Activated CD4-positive, alpha-beta T cell treated with anti-CD3 and anti-CD28 coated beads, Interleukin-2, amount 50 U/mL, for 1 hour (primary cell): ENCODE measurements around the gene KLF13.

Source experiments
- DNase-seq: peaks from one replicate; pipeline ENCODE4 v3.0.0-alpha.2; 2020

Gene KLF13

DNA sequence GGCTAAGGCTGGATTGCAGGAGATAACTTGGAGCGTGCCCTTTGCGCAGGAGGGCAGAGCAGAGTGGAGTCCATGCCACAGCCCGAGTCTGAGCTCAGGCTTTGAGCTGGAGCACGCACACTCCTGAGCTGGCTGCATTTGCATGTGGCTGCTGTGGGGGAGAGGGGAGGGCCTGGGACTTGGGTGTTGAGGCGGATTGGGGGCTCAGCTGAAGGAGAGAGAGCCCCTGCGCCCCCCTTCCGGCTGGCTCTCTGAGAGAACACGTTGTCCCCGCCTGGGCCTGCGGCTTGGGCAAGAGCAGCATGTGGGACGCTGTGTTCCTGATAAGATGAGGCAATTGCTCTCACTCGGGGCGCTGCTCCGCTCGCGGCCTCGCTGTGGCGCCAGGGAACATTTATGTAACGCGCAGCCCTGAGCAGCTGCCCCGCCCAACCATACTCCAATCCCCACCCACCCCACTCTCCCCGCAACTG lies 39.1 kb downstream of the KLF13 start:
- DNase-seq = peak; percentile 76

DNA sequence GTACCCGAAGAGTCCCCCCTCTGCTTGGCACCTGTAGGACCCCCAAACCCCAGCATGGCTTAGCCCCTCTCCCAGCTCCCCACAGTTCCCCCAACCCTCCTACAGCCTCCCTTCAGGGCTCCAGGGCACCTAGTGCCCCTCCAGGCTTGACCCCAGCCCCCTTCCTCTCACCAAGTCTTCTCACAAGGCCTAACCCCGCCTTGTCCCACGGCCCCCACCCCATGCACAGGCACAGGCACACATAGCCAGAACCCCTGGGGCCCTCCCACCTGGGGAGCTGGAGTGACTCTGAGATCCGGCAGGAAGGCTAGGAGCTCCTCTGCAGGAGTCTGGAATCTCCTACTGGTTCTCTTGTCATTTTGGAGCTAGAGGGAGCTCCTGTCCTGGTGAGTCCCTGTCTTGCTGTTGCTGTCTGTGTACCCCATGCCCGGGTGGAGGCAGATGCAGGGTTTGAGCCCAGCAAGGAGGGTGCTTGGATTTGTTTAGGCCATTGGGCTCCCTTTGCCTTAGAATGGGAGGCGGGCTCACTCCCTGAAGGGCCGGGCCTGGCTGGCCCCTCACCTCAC lies 39.6 kb downstream of the KLF13 start:
- DNase-seq = no peak

DNA sequence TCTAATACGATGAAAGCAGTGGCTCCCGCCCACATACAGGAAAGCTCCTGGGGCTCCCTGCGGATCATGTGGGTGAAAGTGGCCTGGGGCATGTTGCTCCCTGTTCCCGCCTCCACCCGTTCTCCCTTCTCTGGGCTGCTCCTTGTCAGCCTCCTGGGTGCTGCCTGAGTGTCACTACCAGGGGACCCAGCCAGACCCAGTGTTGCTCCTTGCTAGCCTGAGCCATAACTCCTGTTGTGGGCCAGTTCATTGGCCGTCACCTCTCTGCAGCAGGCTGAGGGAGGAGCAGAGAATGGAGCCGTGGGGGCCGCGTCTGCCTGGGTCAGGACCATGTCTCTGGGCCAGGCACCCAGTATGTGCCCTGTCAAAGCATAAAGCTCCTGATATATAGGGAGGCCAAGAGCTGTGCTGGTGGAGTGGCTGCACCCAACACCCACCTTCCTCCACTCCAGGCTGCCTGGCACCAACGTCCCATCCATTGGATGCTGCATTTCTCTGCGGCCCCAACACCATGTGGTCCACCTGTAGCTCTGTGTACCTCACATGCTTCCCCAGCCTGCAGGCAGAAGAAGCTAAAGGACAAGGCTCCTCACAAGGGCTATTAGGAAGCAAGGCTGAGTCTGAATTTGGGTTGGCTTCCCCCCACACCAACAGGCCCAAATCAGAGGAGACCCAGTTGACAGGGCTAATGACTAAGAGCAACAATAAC lies 40.5 kb downstream of the KLF13 start:
- DNase-seq = no peak

DNA sequence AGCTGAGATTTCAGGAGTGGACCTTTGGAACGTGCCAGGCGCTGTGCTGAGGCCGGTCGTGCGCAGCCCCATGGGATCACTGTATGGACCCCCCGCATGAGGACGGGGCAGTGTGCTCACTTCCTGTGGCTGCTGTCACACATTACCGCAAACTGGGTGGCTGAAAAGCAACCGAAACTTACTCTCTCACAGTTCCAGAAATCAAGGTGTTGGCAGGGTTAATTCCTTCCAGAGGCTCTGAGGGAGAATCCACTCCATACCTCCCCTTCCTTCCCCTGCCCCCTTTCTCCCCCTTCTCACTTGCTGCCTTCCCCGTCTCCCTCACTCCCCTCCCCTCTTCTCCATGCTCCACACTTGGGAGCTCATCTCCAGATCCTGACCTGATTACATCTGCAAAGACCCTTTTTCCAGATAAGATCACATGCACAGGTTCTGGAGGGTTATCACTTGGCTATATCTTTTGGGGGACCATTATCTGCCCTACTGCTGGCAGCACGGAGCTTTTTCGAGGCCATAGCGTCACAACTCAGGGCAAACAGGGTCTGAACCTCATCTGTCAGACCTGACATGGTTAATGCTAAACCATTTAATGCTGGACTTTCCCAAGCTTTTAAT lies 41.2 kb downstream of the KLF13 start:
- no peak for DNase-seq

DNA sequence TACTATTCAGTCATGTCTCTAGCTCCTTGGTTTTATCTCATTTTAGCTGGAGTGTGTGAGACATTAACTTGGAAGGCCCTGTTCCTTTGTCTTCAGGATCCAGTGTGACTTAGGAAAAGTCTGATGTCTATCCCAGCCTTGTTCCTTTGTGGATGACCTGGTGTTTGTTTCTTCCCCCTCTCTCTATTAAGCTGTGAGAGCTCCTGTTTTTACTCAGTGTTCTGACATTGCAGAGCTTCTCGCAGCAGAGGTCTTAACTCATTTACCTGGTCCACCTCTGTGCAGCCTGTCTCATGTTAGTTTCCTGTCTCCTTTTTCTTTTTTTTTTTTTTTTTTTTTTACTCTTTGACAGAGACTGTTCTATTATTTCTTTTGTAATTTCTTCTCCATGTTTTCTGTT lies 43.1 kb downstream of the KLF13 start:
- no peak for DNase-seq

DNA sequence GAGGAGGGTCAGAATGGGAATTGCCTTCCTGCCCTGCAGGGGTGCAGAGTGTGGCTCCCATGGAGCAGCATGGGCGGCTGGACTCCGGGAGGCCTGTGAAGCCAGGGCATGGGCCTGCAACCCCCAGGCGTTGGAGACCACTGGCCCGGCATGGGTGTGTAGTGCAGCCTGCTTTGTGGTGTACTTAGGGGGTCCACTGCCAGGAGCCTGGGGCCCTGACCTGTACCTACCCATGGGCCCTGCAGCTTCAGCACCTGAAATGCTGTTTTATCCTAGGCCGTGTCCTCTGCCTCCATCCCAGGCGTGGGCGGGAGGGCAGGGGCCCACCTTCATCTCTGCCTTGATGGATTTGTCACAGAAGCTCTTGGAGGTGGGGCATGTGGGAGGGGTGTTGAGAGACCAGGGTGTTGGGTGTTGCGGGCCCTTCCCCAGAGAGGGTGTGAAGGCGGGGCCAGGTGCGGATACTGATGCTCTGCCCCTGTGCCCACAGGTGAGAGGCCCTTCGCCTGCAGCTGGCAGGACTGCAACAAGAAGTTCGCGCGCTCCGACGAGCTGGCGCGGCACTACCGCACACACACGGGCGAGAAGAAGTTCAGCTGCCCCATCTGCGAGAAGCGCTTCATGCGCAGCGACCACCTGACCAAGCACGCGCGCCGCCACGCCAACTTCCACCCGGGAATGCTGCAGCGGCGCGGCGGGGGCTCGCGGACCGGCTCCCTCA lies 45.0 kb downstream of the KLF13 start:
- DNase-seq = no peak

DNA sequence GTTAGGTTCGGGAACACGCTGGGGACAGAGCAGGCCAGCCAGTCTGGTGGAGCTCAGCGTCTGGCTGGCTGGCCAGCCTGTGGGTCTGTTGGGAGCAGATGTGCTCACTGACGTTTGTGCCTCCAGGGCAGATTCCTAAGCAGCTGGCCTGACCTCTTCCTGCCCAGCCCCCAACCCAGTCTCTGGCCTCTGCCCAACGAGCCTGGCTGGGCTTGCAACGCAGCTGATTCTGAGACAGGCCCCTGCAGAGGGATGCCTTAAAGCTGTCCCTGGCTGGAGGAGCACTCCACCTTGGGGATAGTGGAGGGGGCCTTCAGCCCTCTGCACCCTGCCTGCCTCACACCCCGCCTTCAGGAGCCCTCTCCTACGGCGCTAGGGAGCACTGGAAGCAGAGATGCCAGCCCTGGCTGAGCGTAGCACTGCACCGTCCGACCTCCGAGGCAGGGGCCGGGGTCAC lies 46.0 kb downstream of the KLF13 start:
- DNase-seq = no peak

DNA sequence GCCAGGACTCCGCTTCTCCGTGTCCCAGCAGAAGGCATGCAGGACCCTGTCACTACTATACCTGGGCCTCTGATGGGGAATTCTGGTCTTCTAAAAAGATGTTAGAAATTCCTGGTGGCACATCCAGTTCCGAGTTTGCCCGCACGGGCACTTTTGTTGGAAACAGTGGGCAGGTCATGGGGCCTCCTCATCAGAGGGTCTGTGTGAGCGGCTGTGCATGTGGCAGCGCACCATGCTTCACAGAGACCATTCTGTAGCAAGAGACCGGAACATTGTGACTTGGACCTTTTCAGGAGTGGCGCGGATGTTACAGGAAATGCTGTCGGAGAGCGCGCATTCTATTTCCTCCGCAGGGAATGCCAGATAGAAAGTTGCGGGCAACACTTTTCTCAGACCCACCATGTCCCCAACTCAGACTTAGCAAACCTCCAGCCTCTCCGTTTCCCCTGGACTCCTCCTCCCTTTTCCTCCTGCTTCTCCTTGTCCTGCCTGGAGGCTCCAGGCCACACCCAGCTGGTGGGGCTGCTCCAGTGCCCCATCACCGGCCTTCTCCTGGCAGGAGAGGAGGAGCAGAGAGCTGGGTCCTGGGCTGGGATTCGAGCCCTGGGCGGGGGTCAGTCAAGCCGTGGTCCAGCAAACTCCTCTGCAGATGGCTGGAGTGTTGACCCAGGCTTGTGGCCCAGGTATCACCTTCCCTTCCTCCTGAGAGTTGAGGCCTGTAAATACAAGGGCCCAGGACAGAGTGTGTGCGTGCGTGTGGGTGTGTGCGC lies 46.6 kb downstream of the KLF13 start:
- DNase-seq = no peak

DNA sequence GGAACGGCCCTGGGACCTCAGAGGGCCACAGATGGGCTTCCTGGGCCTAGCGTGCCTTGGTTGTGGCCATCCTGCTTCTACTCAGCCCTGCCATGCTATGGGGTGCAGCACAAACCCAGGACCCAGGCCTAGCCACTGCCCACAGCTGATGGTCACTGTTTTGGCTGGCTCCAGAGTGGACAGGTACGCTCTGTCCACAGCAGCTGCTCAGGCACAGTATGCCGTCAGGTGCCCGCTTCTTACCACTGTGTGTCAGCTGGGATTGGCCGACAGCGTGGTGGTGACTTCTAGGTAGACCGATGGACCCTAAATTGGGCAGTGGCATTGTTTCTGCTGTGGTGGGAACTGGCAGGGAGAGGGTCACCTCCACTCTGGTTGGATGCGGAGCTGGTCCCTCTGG lies 47.3 kb downstream of the KLF13 start:
- DNase-seq = no peak

DNA sequence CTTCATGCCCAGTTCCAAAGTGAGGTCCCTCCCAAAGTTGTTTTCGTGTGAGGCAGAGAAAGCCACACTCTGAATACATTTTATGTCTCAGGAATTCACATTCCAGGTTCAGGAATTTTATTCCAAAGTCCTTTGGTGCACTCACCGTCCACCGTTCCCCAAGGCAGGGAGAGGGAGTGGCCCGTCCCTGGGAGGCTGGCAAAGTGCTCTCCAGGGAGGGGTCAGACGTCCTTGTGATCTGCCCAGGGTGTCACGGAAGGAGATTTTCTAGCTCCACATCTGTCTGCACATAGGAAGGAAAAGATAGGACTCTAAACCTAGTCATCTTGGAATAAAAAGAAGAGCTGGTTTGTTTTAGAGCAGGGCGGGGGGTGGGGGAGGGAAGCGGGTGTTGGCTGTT lies 47.9 kb downstream of the KLF13 start:
- DNase-seq = no peak

DNA sequence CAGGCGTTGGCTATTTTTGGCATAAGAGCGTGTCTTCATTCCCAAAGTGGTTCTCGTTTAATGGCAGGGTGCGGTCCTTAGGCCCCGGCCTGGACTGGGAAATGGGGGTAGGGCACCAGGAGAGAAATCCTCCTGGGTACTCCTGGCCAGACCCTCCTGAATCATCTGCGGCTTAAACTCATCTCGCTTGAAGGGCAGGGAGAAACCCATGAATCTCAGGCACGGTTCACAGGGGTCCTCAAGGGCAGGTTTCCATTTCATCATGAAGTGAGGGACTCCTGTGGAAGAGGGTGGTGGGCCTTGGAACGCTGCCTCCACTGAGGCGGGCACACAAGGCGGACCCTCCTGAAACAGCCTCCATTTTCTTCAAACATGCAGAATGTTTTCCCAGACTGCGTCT lies 48.4 kb downstream of the KLF13 start:
- no peak for DNase-seq

DNA sequence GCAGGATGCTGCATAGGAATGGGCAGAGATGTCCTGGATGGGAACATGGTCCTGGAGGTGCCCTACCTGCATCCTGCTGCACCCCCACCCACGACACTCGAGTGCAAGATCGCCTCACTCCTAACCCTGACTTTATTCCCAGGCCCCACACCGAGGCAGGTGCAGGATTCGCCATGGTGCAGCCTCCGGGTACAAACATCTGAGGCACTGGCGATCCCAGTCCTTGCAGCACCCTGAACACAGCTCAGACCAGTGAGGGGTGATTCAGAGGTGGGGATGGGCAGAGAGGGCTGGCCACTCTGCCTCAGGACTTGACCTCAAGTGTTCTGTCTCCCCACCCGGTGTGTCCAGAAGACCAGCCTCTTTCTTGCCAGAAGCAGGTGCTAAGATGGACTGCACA lies 49.1 kb downstream of the KLF13 start:
- no peak for DNase-seq

DNA sequence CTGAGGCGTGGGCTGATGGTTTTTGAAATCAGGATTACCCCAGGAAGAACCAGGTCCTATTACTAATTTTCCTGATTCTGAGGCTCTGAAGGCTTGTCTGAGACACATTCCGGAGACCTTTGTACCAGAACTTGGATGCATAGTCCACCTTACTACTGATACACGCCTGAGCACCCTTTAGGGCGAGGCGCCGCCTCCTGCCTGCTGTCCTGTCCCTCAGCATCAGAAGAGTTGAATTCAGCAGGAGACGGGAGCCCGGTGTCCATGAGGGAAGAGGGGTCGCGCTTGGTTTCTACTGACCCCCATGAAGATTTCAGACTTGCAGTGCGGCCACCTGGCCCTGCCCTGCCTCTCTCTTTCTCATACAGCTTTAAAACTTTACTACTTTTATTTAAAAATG lies 49.9 kb downstream of the KLF13 start:
- DNase-seq = no peak

DNA sequence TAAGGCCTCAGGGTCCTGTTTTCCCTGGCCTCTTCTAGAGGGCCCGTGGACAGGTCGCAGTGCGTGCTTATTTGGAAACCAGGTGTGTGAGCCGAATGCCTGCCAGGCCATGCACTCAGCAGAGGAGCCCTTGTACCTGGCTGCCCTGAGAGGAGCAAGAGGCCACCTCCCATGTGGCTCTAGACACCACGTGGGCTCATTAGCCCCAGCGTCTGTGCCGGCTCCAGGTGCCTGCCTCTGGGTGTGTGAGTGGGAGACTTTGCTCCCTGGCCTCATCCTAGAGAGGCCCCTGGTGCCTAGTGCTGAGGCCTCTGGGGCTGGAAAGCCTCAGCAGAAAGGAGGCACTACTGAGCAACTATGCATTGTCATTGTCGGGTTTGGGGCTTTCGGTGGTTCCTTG lies 50.4 kb downstream of the KLF13 start:
- no peak for DNase-seq

DNA sequence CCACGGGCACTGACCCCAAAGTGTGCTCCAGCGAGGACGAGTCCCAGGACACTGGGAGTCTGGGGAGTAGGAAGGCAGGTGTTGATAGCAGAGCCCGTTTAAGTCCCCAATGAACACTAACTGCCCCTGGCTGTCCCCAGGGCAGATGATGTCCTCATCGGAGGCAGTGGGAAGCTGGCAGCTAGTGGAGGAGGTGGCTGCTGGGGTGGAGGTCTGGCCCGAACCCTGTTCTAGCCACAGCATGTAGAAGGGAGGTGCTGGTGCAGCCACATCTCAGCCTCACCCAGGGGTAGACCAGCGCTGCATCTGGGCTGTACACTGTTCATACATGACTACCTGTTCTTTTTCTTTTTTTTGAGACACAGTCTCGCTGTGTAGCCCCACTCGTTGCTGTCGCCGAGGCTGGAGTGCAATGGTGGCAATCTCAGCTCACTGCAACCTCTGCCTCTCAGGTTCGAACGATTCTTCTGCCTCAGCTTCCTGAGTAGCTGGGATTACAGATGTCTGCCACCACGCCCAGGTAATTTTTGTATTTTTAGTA lies 51.8 kb downstream of the KLF13 start:
- no peak for DNase-seq

DNA sequence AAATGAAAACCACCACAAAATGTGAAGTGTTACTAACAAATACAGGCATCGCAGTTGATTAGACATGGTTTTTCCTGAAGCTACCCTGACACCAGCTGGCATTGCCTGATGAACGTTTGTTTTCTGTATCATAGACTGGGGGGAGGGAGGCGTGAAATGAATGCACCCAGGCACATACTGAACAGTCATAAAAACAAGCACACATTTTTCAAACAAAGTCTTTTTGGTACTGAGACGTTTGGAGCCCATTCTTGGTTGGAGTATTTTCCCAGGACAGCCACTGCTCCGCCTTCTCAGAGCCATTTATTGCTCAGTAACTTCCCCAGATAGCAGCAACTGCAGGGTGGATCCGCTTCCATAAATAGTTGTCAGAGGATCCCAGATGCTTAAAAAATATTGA lies 52.4 kb downstream of the KLF13 start:
- DNase-seq = no peak

DNA sequence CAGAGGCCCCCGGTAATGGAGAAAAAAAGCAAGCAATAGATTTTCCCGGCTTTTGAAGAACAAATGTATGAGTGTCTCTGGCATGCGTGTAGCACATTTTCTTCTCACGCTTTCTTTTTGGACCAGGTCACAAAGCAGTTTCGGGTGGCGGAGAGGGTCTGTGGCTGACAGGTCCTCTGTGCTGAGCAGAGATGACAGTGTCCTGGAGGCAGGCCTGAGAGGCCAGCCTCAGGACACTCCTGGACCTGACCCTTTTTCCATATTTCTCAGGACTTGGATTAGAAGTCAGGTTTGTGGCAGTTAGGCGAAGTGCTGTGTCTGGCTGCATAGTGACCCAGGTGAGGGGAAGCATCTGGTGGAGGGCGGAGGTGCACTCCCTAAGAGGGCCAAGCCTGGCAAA lies 52.9 kb downstream of the KLF13 start:
- DNase-seq = no peak

DNA sequence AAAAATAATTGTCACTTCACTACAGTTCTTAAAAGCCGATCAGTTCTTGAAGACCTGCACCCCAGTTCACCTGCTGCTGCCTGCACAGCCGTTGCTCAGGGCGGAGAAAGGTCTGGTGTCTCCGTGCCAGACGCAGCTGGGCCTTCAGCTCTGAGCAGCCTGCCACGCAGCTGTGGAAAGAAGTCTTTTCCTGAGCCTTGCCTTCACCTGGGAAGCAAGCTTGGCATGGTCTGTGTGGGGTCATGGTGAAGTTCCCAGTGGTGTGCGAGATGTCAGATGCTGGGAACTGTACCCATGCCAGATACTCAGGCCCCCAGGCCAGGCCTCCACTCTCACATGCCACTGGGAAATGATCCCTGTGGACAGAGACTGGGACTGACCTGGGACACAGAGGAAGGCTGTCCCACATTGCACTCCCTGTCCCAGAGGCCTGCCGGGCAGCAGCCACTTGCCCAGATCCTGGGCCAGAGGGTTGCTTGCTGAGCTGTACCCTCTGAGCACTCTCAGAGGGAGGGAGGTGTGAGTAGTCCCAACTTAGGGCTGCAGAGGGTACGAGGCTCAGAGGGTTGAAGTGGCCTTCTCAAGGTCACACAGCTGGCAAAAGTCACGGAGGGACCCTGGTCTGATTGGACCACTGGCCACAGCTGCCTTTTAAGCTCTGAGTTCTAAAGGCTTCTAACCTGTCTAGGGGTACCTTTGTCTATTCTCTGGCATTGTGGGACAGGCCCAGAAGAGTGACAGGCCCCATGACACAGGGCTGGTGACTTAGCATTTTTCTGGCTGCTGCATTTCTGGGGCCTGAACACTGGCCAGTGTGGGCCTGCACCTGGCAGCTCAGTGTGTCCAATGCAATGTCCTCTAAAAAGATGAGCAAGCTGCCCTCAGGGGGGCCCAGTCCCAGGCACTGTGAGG lies 55.4 kb downstream of the KLF13 start:
- DNase-seq = no peak

DNA sequence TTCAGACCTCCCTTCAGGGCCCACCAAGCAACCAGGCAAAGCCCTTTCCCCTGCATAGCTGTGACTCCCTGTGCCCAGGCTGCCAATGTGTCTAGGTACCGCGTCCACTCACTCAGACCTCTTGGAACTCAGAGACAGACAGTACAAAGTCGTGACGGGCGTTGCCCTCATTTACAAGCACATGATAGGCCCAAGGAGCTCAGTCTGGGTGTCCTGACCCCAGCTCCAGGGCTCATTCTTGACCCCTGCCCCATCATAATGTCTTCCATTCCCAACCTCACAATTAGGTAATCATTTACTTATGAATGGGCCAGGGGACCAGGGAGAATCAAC lies 56.0 kb downstream of the KLF13 start:
- no peak for DNase-seq

DNA sequence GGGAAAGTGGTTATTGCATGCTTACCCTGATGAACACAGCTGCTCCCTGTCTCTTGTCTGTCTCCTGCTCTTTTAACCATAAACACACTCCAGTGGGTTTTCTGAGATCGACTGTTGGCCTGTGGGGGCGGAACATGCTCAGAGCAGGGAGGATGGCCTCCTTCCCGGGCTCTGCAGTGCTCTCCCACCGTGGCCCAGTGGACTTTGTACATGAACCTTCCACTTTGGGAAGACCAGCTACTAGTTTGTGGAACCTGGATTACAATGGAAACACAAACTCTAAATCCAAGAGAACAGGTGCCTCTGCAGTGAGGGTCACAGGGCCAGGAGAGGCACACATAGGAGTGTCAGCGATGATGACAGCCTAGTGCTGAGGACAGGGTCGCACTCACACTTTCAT lies 56.5 kb downstream of the KLF13 start:
- DNase-seq = no peak

DNA sequence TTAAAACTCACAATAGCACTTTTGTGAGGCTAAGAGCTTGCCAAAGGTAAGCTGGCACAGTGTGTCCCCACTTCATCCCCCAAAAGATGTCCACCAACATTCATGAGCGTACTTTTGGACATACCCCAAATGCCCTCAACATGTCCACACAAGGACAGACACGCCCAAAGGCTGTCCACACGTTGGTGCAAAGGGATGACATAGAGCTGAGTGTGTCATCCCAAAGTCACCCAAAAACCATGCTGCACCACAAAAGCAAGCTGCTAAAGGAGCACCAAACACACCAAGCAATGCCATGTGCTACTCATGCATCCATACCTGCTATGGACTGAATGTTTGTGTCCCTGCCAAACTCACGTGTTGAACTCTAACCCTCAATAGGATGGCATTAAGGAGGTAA lies 57.9 kb downstream of the KLF13 start:
- no peak for DNase-seq

DNA sequence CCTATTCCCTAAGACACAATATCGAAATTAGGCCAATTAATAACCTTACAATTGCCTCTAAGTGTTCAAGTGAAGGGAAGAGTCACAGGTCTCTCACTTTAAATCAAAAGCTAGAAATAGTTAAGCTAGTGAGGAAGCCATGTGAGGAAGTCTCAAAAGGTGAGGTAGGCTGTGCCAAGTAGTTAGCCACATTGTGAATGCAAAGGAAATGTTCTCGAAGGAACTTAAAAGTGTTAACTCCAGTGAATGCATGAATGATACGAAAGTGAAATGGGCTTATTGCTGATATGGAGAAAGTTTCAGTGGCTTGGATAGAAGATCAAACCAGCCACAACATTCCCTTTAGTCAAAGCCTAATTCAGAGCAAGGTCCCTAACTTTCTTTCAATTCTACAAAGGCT lies 59.1 kb downstream of the KLF13 start:
- DNase-seq = no peak
